CD4-positive, alpha-beta T cell treated with Interleukin-4 for 4 hours (primary cell): Measurements from ENCODE around the gene PPP1R26.

ENCODE experiments used
- DNase-seq: peaks from one replicate; pipeline ENCODE4 v3.0.0-alpha.2; 2020

Gene PPP1R26

DNA sequence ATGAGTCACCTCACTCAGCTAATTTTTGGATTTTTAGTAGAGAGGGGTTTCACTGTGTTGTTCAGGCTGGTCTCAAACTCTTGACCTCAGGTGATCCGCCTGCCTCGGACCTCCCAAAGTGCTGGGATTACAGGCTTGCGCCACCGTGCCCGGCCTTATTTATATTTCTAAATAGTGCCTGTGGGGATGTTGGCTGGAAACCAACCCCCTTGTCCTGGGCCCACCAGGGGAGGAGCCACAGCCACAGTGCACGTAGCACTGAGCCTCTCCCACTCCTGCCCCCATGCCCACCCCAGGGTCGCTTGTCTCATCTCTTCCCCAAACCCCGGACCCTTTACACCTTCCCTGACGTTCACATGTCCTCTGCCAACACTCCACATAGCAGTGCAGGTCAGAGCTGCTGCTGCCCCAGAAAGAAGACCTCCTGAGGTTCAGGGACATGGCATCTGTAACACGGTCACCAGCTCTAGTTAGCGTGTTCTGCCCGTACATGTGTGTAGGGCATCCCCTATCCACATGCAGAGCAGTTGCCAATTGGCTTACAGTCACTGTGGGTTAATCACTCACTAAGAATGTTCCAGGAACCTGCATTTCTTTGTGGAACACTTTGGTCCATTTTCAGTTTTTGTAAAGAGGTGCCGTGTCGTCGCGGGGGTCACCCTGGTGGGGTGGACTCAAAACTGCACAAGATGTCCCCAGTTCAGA is 10.7 kb downstream of the PPP1R26 start:
- DNase-seq = no peak

DNA sequence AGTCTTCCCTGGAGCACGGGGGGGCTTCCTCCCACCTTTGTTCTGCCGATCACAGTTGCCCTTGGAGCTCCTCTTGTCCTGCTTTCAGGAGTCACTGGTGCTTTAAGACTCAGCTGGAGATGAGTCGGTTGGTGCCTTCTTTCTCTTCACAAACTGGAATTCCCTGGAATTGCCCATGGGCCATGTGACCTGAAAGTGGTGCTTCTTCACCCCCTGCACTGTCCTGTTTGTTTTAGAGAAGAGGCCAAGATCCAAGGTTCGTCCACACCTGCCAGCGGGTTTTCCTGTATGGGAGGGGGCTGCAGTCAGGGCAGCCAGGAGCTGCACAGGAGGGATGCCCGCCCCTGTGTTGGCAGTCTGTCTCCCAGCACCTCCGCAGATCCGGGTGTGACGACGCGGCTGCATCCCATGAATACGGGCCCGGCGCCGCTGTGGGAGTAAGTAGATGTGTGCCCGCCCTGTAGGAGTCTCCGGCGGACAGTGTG is 11.4 kb downstream of the PPP1R26 start:
- no peak for DNase-seq

DNA sequence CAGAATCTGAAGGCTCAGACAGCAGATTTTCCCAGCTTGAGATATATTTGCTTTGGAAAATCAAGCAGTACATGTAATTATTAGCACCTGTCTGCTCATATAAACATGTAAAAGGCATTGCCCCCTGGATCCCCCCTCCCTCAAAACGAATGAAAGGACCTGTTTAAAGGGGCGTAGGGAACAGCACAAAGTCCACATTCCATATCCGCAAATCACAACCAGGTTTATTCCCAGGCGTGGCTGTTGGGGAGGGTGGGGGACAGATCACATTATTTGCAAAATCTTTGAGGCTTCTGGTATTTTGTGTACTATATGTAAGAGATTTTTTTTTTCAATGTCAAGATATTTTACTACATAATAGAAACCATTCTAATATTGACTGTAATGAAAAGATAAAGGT is 12.2 kb downstream of the PPP1R26 start:
- no peak for DNase-seq

- DNase-seq = no peak
Measured at GRCh38 chr9:135492886-135493669, 13.5 kb downstream of the PPP1R26 start.

DNA sequence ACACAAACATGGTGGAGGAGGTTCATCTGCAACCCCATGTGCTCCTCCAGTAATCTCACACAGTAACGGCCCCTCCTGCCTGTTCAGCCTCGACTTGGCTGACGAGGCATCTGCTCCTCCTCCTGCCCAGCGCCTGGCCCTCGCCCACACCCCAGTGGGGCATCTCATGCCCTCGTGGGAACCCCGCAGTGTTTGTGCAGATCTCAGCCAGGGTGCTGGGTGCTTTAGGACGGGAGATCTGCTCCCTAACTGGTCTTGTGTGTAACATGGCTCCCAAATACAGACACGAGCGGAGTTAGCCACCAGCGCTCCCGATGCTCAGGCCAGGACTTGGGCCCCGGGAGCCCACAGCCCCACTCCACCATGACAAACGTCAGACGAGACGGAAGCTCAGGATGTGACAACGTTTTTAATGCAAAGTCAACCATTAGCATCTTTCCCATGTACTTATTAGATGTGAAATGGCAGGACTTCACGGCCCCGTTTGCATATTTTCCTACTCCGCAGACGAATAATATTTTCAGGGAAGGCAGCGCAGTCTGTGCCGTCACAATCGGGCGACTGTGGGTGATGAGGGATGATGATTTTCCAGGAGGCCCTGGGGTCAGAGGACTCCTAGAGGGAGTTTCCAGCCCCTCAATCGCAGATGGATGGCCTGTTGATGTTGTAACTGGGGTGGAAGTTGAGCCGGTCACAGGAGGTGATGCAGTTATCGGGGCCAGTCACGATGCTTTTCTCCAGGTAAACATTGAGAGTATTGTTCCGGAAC is 15.4 kb downstream of the PPP1R26 start:
- no peak for DNase-seq

DNA sequence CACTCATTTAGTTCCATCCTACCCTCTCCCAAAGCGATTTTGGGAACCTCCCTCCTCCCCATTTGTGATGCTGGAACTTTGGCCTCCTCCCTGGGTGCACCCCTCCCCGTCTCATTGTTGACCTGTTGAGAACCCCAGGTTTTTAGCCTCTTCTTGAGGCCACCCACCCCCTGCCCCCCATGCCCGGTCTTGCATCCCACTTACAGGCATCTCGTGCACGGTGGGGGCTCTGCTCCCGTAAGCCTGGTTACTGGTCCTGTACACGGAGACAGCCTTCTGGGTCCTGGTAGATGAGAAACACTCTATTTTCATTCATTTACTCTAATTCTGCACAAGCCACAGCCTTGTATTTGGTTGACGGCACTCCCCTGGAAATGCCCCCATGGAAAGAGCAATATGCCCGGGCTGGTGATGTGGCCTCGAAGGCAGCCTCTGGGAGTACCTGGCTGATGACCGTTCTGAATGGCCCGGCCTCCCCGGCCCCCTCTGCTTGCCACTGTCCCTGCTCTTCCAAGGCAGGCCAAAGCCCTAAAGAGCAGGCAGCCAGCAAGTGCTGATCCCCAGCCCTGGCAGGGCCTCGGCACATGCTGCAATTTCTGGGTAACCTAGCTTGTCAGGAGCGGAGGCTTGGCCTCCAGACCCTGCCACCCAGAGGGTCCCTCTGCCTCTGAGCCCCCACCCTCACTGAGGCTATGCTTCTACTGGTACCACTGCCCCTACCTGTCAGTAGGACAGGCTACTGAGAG is 19.0 kb downstream of the PPP1R26 start:
- DNase-seq = no peak

- peak; percentile 87 for DNase-seq
Measured at GRCh38 chr9:135499326-135500070, 19.9 kb downstream of the PPP1R26 start.

GRCh38 chr9:135500071-135500524 is 20.5 kb downstream of the PPP1R26 start:
- DNase-seq = no peak

- DNase-seq = peak; percentile 86
Measured at GRCh38 chr9:135500525-135501260, 21.1 kb downstream of the PPP1R26 start, which contains the start of gene MRPS2. MRPS2 (plus strand) TSS chr9:135500682; CDS start chr9:135500711, 29 bp downstream.

GRCh38 chr9:135501261-135502167 is 21.9 kb downstream of the PPP1R26 start:
- DNase-seq = peak; percentile 25

GRCh38 chr9:135502168-135502872 is 22.7 kb downstream of the PPP1R26 start:
- no peak for DNase-seq

DNA sequence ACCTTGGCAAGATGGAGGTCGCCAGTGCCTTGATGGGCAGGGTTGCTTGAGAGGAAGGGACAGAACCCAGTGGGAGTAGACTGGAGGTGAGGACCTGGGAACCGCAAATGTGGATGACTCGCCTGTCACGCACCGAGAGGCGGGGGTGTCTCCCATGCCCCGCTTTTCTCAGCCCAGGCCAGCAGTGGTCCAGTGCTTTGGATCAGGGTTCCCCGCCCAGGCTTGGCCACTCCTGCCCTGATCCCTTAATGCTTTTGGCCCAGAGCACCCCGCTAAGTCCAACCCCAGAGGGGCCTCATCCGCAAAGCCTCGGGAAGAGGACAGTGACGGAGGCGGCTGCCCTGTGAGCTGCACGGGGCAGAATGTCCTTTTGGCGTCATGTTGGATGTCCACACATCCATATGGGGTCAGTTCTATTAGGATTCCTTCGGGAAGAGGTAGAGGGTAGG is 23.3 kb downstream of the PPP1R26 start:
- DNase-seq = no peak

DNA sequence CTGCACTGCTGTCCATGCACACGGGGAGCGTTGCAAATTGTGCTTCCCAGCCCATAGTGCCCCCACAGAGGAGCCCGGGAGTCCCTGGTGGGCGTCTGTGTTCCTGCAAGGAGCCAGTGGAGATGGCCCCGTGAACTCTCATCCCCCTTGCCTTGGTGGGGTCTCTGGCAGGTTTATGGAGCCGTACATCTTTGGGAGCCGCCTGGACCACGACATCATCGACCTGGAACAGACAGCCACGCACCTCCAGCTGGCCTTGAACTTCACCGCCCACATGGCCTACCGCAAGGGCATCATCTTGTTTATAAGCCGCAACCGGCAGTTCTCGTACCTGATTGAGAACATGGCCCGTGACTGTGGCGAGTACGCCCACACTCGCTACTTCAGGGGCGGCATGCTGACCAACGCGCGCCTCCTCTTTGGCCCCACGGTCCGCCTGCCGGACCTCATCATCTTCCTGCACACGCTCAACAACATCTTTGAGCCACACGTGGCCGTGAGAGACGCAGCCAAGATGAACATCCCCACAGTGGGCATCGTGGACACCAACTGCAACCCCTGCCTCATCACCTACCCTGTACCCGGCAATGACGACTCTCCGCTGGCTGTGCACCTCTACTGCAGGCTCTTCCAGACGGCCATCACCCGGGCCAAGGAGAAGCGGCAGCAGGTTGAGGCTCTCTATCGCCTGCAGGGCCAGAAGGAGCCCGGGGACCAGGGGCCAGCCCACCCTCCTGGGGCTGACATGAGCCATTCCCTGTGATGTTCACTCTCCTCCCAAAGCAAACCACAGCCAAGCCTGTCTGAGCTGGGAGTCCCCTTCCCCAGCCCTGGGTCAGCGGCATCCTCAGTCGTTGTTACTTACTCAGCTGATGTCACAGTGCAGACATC is 24.0 kb downstream of the PPP1R26 start:
- DNase-seq = no peak

- DNase-seq = peak; percentile 44
Measured at GRCh38 chr9:135504262-135505243, 25.0 kb downstream of the PPP1R26 start.

DNA sequence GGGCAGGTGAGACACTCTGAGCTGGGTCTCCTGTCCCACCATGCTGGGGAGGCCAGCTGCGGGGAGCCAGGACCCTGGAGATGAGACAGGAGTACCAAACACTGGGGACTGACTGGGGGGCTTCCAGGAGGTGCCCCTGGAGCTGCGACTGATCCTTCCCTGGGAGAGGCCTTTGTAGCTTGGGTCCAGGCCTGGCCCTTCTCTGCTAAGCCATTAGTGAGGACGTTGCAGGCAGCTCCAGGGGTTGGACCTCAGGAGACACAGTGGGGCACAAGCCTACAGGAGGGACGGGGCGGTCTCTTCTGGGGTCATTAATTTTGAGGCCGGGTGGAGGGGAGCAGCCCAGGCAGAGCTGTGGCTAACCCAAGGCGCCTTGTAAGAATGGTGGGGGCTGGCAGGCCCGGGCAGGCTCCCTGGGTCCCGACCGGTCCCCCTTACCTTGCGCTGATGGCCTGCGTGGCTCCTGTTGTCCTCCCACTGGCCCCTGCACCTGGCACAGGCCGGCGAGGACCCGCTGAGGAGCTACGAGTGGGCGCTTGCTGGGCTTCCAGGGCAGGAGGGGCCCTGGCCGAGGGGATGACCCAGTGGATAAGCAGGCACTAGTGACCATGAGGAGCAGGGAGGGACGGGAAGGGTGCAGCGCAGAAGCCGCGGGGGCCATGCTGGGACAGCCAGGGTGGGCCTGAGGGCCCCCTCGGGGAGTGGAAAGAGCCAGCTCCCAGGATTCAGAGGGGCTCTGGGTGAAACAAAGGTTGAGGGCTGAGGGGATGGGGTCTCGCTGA is 26.0 kb downstream of the PPP1R26 start:
- no peak for DNase-seq
